Liver (tissue), 9 donors: ENCODE measurements around the gene MOSPD2. TPM values are rescaled to one million over a fixed set of nuclear protein-coding genes. Genes with fewer than 3 reads are reported as not detected.

ENCODE experiments used
- DNase-seq: peaks from one replicate; pipeline ENCODE4 v3.0.0-alpha.2; 2017; ENCODE audit warnings: low spot score
- H3K27ac ChIP-seq, 2 donors: one replicate each; pipeline ENCODE4 v1.7.0; 2013; ENCODE audit warnings: inconsistent platforms in 2 of 2, low read length in 2 of 2, control low read depth in 1 of 2, low read depth in 1 of 2, mild to moderate bottlenecking in 1 of 2
- H3K27me3 ChIP-seq, 4 donors: one replicate each; pipeline versions ENCODE4 v1.6.1 to v1.7.0; 2013; ENCODE audit warnings: low read length in 3 of 4, inconsistent platforms in 1 of 4, mild to moderate bottlenecking in 1 of 4, moderate library complexity in 1 of 4; ENCODE audit not compliant: control insufficient read depth in 4 of 4, insufficient read depth in 4 of 4
- H3K36me3 ChIP-seq, 4 donors: one replicate each; pipeline versions ENCODE4 v1.6.1 to v1.7.0; 2013; ENCODE audit warnings: low read length in 3 of 4, mild to moderate bottlenecking in 3 of 4, low read depth in 1 of 4, moderate library complexity in 1 of 4; ENCODE audit not compliant: control insufficient read depth in 4 of 4, insufficient read depth in 3 of 4
- H3K4me1 ChIP-seq, 4 donors: one replicate each; pipeline versions ENCODE4 v1.6.1 to v1.7.0; 2013; ENCODE audit warnings: low read length in 3 of 4, mild to moderate bottlenecking in 3 of 4, moderate library complexity in 1 of 4; ENCODE audit not compliant: control insufficient read depth in 4 of 4, insufficient read depth in 4 of 4
- H3K4me3 ChIP-seq, 3 donors: one replicate each; pipeline versions ENCODE4 v1.6.1 to v1.7.0; 2013; ENCODE audit warnings: low read length in 3 of 3, control low read depth in 1 of 3, low read depth in 1 of 3, mild to moderate bottlenecking in 1 of 3
- H3K9ac ChIP-seq, 2 donors: one replicate each; pipeline ENCODE4 v1.7.0; 2013; ENCODE audit warnings: low read length in 2 of 2, mild to moderate bottlenecking in 2 of 2, moderate library complexity in 2 of 2, control low read depth in 1 of 2, low read depth in 1 of 2
- H3K9me3 ChIP-seq, 4 donors: one replicate each; pipeline versions ENCODE4 v1.6.1 to v1.7.0; 2013; ENCODE audit warnings: low read length in 3 of 4; ENCODE audit not compliant: control insufficient read depth in 4 of 4
- EGR1 ChIP-seq, 2 donors: IDR thresholded peaks; 2 replicates each; pipeline ENCODE4 v1.6.1; 2016 to 2018; ENCODE audit warnings: antibody characterized with exemption in 2 of 2, low read depth in 2 of 2
- FOXA1 ChIP-seq: IDR thresholded peaks from 2 replicates; pipeline ENCODE4 v1.6.1; 2016; ENCODE audit warnings: antibody characterized with exemption
- FOXA2 ChIP-seq: IDR thresholded peaks from 2 replicates; pipeline ENCODE4 v1.6.1; 2016; ENCODE audit warnings: antibody characterized with exemption
- GABPA ChIP-seq, 2 donors: IDR thresholded peaks in 1 of 2; conservative IDR thresholded peaks in 1 of 2; 2 replicates each; pipeline ENCODE4 v1.6.1; 2016; ENCODE audit warnings: antibody characterized with exemption in 2 of 2, mild to moderate bottlenecking in 1 of 2, moderate library complexity in 1 of 2
- HNF4G ChIP-seq: IDR thresholded peaks from 2 replicates; pipeline ENCODE4 v1.6.1; 2016; ENCODE audit warnings: antibody characterized with exemption
- JUND ChIP-seq, 2 donors: IDR thresholded peaks; 2 replicates each; pipeline ENCODE4 v1.6.1; 2016; ENCODE audit warnings: antibody characterized with exemption in 2 of 2
- NR2F2 ChIP-seq: IDR thresholded peaks from 2 replicates; pipeline ENCODE4 v1.6.1; 2016; ENCODE audit warnings: antibody characterized with exemption
- RAD21 ChIP-seq, 2 donors: IDR thresholded peaks; 2 replicates each; pipeline ENCODE4 v1.6.1; 2016; ENCODE audit warnings: antibody characterized with exemption in 2 of 2, mild to moderate bottlenecking in 2 of 2
- RXRA ChIP-seq, 2 donors: IDR thresholded peaks; 2 replicates each; pipeline ENCODE4 v1.6.1; 2017 to 2018; ENCODE audit warnings: antibody characterized with exemption in 2 of 2, mild to moderate bottlenecking in 1 of 2
- SP1 ChIP-seq: IDR thresholded peaks from 2 replicates; pipeline ENCODE4 v1.6.1; 2018; ENCODE audit warnings: antibody characterized with exemption, mild to moderate bottlenecking
- TAF1 ChIP-seq: conservative IDR thresholded peaks from 2 replicates; pipeline ENCODE4 v1.6.1; 2016; ENCODE audit warnings: antibody characterized with exemption, mild to moderate bottlenecking
- YY1 ChIP-seq: IDR thresholded peaks from 2 replicates; pipeline ENCODE4 v1.6.1; 2016; ENCODE audit warnings: antibody characterized with exemption, mild to moderate bottlenecking
- WGBS: extraction: QIAGEN DNeasy Blood & Tissue Kit; methylation state at CpG from one replicate; pipeline ENCODE4 v1.1.7; 2013; 5-methylcytosine and 5-hydroxymethylcytosine counted together
- polyA plus RNA-seq, 2 donors: library from polyadenylated mRNA; stranded (reverse) in 1 of 2; unstranded in 1 of 2; fragments of 200-250 nt in 1 of 2; fragments of >200 nt in 1 of 2; fragmentation: Nextera tagmentation in 1 of 2; extraction: Ambion mirVana in 1 of 2; gene quantifications; one replicate each; pipeline versions ENCODE4 v1.2.1 to v1.2.3, GENCODE V29; 2013 to 2015
- total RNA-seq, 2 donors: library from RNA; depleted of rRNA; stranded (reverse); fragments of >200 nt; gene quantifications; one replicate each; pipeline ENCODE4 v1.2.3, GENCODE V29; 2014
- TF ChIP-seq, protein P1 (sequence below): IDR thresholded peaks from 2 replicates; pipeline ENCODE4 v1.6.1; 2016; ENCODE audit warnings: antibody characterized with exemption
- TF ChIP-seq, protein P2 (sequence below): IDR thresholded peaks from 2 replicates; pipeline ENCODE4 v1.6.1; 2016; ENCODE audit warnings: antibody characterized with exemption
- TF ChIP-seq, protein P3 (sequence below): IDR thresholded peaks from 2 replicates; pipeline ENCODE4 v1.6.1; 2016; ENCODE audit warnings: antibody characterized with exemption
- TF ChIP-seq, protein P4 (sequence below): fragments of 150-350 bp; IDR thresholded peaks from 2 replicates; pipeline ENCODE4 v1.5.1; 2017; ENCODE audit warnings: improper control_type of control experiment, low read depth, low read length; ENCODE audit not compliant: missing input control
- TF ChIP-seq, protein P5 (sequence below): IDR thresholded peaks from 2 replicates; pipeline ENCODE4 v1.6.1; 2016; ENCODE audit warnings: antibody characterized with exemption, mild to moderate bottlenecking
- donor health status: healthy.
- donor health status: healthy.
- donor health status: healthy.
- donor health status: healthy.
- donor health status: healthy.

The MOSPD2 gene
- total and polyA plus RNA-seq, 4 donors, result 3.0 to 9.1 (median 4.9) TPM

DNA sequence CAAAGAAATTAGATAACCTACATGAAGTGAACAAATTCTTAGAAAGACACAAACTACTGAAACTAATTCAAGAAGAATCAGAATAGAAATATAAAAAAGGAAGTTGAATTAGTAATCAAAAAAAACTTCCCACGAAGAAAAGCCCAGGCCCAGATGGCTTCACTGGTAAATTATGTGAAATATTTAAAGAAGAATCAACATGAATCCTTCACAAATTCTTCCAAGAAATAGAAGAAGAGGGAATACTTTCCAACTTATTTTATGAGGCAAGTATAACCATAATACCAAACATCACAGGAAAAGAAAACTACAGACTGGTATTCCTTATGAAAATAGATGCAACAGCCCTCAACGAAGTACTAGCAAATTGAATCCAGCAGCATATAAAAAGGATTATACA, 30.7 kb downstream of the MOSPD2 start:
- TF ChIP-seq HNF4G, result no peak
- TF ChIP-seq GABPA (IDR thresholded peaks at IDR 0.05 in 1 of 2, conservative IDR thresholded peaks at IDR 0.05 in 1 of 2), result no peak
- TF ChIP-seq, protein P1, sequence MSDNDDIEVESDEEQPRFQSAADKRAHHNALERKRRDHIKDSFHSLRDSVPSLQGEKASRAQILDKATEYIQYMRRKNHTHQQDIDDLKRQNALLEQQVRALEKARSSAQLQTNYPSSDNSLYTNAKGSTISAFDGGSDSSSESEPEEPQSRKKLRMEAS, result no peak
- TF ChIP-seq SP1, result no peak
- TF ChIP-seq, protein P2, sequence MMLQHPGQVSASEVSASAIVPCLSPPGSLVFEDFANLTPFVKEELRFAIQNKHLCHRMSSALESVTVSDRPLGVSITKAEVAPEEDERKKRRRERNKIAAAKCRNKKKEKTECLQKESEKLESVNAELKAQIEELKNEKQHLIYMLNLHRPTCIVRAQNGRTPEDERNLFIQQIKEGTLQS, result no peak
- no peak for TF ChIP-seq NR2F2
- TF ChIP-seq, protein P3, sequence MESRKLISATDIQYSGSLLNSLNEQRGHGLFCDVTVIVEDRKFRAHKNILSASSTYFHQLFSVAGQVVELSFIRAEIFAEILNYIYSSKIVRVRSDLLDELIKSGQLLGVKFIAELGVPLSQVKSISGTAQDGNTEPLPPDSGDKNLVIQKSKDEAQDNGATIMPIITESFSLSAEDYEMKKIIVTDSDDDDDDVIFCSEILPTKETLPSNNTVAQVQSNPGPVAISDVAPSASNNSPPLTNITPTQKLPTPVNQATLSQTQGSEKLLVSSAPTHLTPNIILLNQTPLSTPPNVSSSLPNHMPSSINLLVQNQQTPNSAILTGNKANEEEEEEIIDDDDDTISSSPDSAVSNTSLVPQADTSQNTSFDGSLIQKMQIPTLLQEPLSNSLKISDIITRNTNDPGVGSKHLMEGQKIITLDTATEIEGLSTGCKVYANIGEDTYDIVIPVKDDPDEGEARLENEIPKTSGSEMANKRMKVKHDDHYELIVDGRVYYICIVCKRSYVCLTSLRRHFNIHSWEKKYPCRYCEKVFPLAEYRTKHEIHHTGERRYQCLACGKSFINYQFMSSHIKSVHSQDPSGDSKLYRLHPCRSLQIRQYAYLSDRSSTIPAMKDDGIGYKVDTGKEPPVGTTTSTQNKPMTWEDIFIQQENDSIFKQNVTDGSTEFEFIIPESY, result no peak
- no peak for TF ChIP-seq TAF1
- no peak for TF ChIP-seq RAD21 (IDR thresholded peaks at IDR 0.05)
- TF ChIP-seq, protein P4, sequence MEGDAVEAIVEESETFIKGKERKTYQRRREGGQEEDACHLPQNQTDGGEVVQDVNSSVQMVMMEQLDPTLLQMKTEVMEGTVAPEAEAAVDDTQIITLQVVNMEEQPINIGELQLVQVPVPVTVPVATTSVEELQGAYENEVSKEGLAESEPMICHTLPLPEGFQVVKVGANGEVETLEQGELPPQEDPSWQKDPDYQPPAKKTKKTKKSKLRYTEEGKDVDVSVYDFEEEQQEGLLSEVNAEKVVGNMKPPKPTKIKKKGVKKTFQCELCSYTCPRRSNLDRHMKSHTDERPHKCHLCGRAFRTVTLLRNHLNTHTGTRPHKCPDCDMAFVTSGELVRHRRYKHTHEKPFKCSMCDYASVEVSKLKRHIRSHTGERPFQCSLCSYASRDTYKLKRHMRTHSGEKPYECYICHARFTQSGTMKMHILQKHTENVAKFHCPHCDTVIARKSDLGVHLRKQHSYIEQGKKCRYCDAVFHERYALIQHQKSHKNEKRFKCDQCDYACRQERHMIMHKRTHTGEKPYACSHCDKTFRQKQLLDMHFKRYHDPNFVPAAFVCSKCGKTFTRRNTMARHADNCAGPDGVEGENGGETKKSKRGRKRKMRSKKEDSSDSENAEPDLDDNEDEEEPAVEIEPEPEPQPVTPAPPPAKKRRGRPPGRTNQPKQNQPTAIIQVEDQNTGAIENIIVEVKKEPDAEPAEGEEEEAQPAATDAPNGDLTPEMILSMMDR, result no peak
- TF ChIP-seq, protein P5, sequence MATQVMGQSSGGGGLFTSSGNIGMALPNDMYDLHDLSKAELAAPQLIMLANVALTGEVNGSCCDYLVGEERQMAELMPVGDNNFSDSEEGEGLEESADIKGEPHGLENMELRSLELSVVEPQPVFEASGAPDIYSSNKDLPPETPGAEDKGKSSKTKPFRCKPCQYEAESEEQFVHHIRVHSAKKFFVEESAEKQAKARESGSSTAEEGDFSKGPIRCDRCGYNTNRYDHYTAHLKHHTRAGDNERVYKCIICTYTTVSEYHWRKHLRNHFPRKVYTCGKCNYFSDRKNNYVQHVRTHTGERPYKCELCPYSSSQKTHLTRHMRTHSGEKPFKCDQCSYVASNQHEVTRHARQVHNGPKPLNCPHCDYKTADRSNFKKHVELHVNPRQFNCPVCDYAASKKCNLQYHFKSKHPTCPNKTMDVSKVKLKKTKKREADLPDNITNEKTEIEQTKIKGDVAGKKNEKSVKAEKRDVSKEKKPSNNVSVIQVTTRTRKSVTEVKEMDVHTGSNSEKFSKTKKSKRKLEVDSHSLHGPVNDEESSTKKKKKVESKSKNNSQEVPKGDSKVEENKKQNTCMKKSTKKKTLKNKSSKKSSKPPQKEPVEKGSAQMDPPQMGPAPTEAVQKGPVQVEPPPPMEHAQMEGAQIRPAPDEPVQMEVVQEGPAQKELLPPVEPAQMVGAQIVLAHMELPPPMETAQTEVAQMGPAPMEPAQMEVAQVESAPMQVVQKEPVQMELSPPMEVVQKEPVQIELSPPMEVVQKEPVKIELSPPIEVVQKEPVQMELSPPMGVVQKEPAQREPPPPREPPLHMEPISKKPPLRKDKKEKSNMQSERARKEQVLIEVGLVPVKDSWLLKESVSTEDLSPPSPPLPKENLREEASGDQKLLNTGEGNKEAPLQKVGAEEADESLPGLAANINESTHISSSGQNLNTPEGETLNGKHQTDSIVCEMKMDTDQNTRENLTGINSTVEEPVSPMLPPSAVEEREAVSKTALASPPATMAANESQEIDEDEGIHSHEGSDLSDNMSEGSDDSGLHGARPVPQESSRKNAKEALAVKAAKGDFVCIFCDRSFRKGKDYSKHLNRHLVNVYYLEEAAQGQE, result no peak
- Histone ChIP-seq H3K9me3 (peaks cover 0 to 3% (median 0%) of the 10 kb centered on the region in 4 donors), H3K4me1 (no peaks in the 10 kb centered on the region), H3K9ac (no peak overlapping the region), H3K27me3 (no peaks in the 10 kb centered on the region), H3K4me3 (no peak overlapping the region), H3K36me3 (no peaks in the 10 kb centered on the region), H3K27ac (no peak overlapping the region)
- 92% methylated on average over 2 of the region's 2 CpGs for WGBS
- DNase-seq, result no peak

DNA sequence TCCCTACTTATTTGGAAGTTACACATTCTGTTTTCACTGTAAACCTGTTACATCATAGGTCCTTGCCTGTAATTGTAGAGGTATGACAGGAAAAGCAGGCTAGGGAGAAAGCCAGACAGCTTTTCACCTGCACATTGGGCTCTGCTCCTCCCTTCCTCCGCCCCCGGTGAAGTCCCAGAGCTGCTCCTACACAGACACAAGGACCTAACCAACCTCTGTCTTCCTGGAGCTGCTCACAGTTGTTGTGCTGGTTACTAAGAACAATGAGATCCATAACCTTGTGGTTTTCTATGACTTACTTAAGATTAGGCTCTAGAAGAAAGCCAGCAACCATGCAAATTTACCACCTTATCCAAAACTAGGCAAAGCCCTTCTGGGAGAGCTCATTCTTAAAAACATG, 40.0 kb downstream of the MOSPD2 start:
- peaks cover 0 to 9% (median 4%) of the 10 kb centered on the region in 4 donors for H3K36me3 ChIP-seq
- no peak overlapping the region for H3K4me3 ChIP-seq
- H3K27me3 ChIP-seq, result no peaks in the 10 kb centered on the region
- H3K4me1 ChIP-seq, result no peaks in the 10 kb centered on the region
- H3K9me3 ChIP-seq, result no peaks in the 10 kb centered on the region
- no peak overlapping the region for H3K27ac ChIP-seq
- WGBS, result 90% methylated on average over 2 of the region's 2 CpGs
- TF ChIP-seq, protein P5, result no peak
- TF ChIP-seq TAF1 (no peak), EGR1 (IDR thresholded peaks at IDR 0.05; ENCODE audit: low read depth in 2 of 2) (no peak), JUND (IDR thresholded peaks at IDR 0.05) (no peak), FOXA1 (no peak), NR2F2 (no peak), HNF4G (no peak), FOXA2 (no peak), YY1 (no peak), SP1 (no peak), RAD21 (IDR thresholded peaks at IDR 0.05) (no peak), RXRA (IDR thresholded peaks at IDR 0.05) (no peak)
- TF ChIP-seq, protein P4, result no peak
- no peak overlapping the region for H3K9ac ChIP-seq
- DNase-seq, result no peak
